Left cardiac atrium (tissue), 4 donors: ENCODE data around the gene GTF3A. TPM values are rescaled to one million over a fixed set of nuclear protein-coding genes. Genes with fewer than 3 reads are reported as not detected.

Experiments
- ATAC-seq, 2 donors: fragments of 200-7000 bp; cut with Tn5 transposase; one replicate each; pipeline ENCODE4 v1.9.1; 2020; ENCODE audit warnings: mild to moderate bottlenecking in 2 of 2, moderate library complexity in 2 of 2
- DNase-seq: peaks from one replicate; pipeline ENCODE4 v3.0.0-alpha.2; 2020
- intact Hi-C, 2 donors: fragments of 100-400 bp; cut with DNase I; formaldehyde crosslinking; loops; one replicate each; pipeline versions ENCODE4 v1.14.1 to v1.15.1; 2022 to 2023
- total RNA-seq, 2 donors: library from RNA; stranded (reverse); fragmentation: NEBNext Ultra II Directional; extraction: Animal tissue kit (Norgen Biotek cat#: 25700); gene quantifications; one replicate each; pipeline ENCODE4 v1.2.1, GENCODE V29; 2021
- donor health status: DM: no; HTN: yes; CAD: no.
- donor health status: DM: no; HTN: yes; CAD: no; lungs with severe emphysema.
- donor health status: DM: yes; HTN: yes; CAD: no.
- donor health status: Dilated cardiomyopathy.

The GTF3A gene
- total RNA-seq, 2 donors from 2014 or later = 159 to 172 TPM

- DNase-seq (no peak), ATAC-seq (no peak)
- intact Hi-C loops = no loop called here
Measured at GRCh38 chr13:27437126-27437525, 12.7 kb downstream of the GTF3A start.

- DNase-seq = no peak
- no peak for ATAC-seq
- intact Hi-C loops = no loop called here
Measured at GRCh38 chr13:27440408-27440807, 16.0 kb downstream of the GTF3A start.

GRCh38 chr13:27442071-27442647, 17.7 kb downstream of the GTF3A start:
- DNase-seq (no peak), ATAC-seq (peak in 1 of 2 donors; percentile 55)
- intact Hi-C loops = no loop called here

- ATAC-seq = no peak
- DNase-seq = no peak
- intact Hi-C loops = no loop called here
Measured at GRCh38 chr13:27442797-27443196, 18.4 kb downstream of the GTF3A start.

- ATAC-seq (no peak), DNase-seq (no peak)
- intact Hi-C loops = no loop called here
Measured at GRCh38 chr13:27446986-27447583, 22.7 kb downstream of the GTF3A start.

GRCh38 chr13:27448308-27448707, 23.9 kb downstream of the GTF3A start:
- ATAC-seq (no peak), DNase-seq (no peak)
- intact Hi-C loops = no loop called here

GRCh38 chr13:27449081-27449603, 24.7 kb downstream of the GTF3A start:
- intact Hi-C loops = no loop called here
- DNase-seq = no peak
- ATAC-seq = no peak

- ATAC-seq (peak; percentile 92 to 95), DNase-seq (peak; percentile 96)
- intact Hi-C loops = no loop called here
Measured at GRCh38 chr13:27449936-27450828, 25.8 kb downstream of the GTF3A start, which contains the start of gene MTIF3. Gene MTIF3 (minus strand): TSS chr13:27450564. CDS start chr13:27440448, 10,116 bp downstream.

GRCh38 chr13:27450921-27451471, 26.6 kb downstream of the GTF3A start:
- peak; percentile 54 for DNase-seq
- intact Hi-C loops = no loop called here
- ATAC-seq = peak; percentile 19 to 32

- intact Hi-C loops = no loop called here
- DNase-seq (no peak), ATAC-seq (no peak)
Measured at GRCh38 chr13:27455331-27455855, 31.0 kb downstream of the GTF3A start.

GRCh38 chr13:27461940-27462584, 37.6 kb downstream of the GTF3A start:
- ATAC-seq (peak in 1 of 2 donors; percentile 71), DNase-seq (no peak)
- intact Hi-C loops = no loop called here

- intact Hi-C loops = no loop called here
- ATAC-seq (no peak), DNase-seq (peak; percentile 29)
Measured at GRCh38 chr13:27463500-27463899, 39.1 kb downstream of the GTF3A start.

GRCh38 chr13:27465611-27466010, 41.2 kb downstream of the GTF3A start:
- ATAC-seq (no peak), DNase-seq (no peak)
- intact Hi-C loops = no loop called here

- peak; percentile 58 to 70 for ATAC-seq
- intact Hi-C loops = no loop called here
Measured at GRCh38 chr13:27466513-27466912, 42.1 kb downstream of the GTF3A start.

GRCh38 chr13:27470075-27470820, 45.8 kb downstream of the GTF3A start:
- no peak for DNase-seq
- intact Hi-C loops = no loop called here
- no peak for ATAC-seq

More at GRCh38 chr13:27466513-27466912, 42.1 kb downstream of the GTF3A start:
- no peak for DNase-seq

GRCh38 chr13:27472441-27472840, 48.0 kb downstream of the GTF3A start:
- no peak for DNase-seq
- intact Hi-C loops = no loop called here
- ATAC-seq = no peak

- intact Hi-C loops = no loop called here
- no peak for ATAC-seq
- DNase-seq = no peak
Measured at GRCh38 chr13:27472941-27473340, 48.5 kb downstream of the GTF3A start.

- intact Hi-C loops = no loop called here
Measured at GRCh38 chr13:27474751-27475268, 50.4 kb downstream of the GTF3A start.

More at GRCh38 chr13:27474751-27475268, 50.4 kb downstream of the GTF3A start:
- DNase-seq (no peak), ATAC-seq (no peak)
